Psoas muscle (tissue), 8 donors: Measurements from ENCODE around the gene PIGL. TPM values are rescaled to one million over a fixed set of nuclear protein-coding genes. Genes with fewer than 3 reads are reported as not detected.

ENCODE experiments used
- ATAC-seq, 4 donors: fragments of 200-7000 bp; cut with Tn5 transposase; one replicate each; pipeline ENCODE4 v1.9.1; 2020; ENCODE audit warnings: moderate library complexity in 3 of 4, mild to moderate bottlenecking in 2 of 4
- DNase-seq, 2 donors: peaks; one replicate each; pipeline ENCODE4 v3.0.0-alpha.2; 2020
- H3K27ac ChIP-seq: fragments of 200-600 bp; one replicate; pipeline ENCODE4 v1.8.0; 2022
- H3K27me3 ChIP-seq, 3 donors: fragments of 200-600 bp in 1 of 3; one replicate each; pipeline versions ENCODE4 v1.6.1 to v1.8.0; 2013 to 2022; ENCODE audit warnings: low read length in 2 of 3, mild to moderate bottlenecking in 2 of 3, moderate library complexity in 1 of 3; ENCODE audit not compliant: insufficient read depth in 3 of 3
- H3K36me3 ChIP-seq, 2 donors: fragments of 200-600 bp in 1 of 2; one replicate each; pipeline versions ENCODE4 v1.6.1 to v1.8.0; 2013 to 2022; ENCODE audit warnings: low read depth in 1 of 2, mild to moderate bottlenecking in 1 of 2, moderate library complexity in 1 of 2; ENCODE audit not compliant: insufficient read depth in 1 of 2
- H3K4me1 ChIP-seq: fragments of 200-600 bp; one replicate; pipeline ENCODE4 v1.8.0; 2022
- H3K4me3 ChIP-seq: fragments of 200-600 bp; one replicate; pipeline ENCODE4 v1.8.0; 2022; ENCODE audit warnings: mild to moderate bottlenecking
- H3K9me3 ChIP-seq: fragments of 200-600 bp; one replicate; pipeline ENCODE4 v1.8.0; 2022
- CTCF ChIP-seq: fragments of 200-600 bp; IDR thresholded peaks from one replicate; pipeline ENCODE4 v1.8.0; 2022; ENCODE audit warnings: antibody characterized with exemption
- WGBS, 3 donors: extraction: QIAGEN DNeasy Blood & Tissue Kit; methylation state at CpG; one replicate each; pipeline versions ENCODE4 v1.1.6 to v1.1.7; 2013; 5-methylcytosine and 5-hydroxymethylcytosine counted together
- intact Hi-C, 2 donors: fragments of 100-400 bp; cut with DNase I; formaldehyde crosslinking; loops; one replicate each; pipeline versions ENCODE4 v1.11.0 to v1.14.2; 2022
- polyA plus RNA-seq, 3 donors: library from polyadenylated mRNA; stranded (reverse); fragments of 200-250 nt; gene quantifications; one replicate each; pipeline ENCODE4 v1.2.3, GENCODE V29; 2013
- total RNA-seq, 4 donors: library from RNA; stranded (reverse); fragmentation: NEBNext Ultra II Directional in 2 of 4; extraction: Animal tissue kit (Norgen Biotek cat#: 25700) in 2 of 4; gene quantifications; one replicate each; pipeline versions ENCODE4 v1.2.1 to v1.2.4, GENCODE V29; 2021 to 2023
- donor health status: healthy with polysubstance abuse.
- donor health status: DM: no; HTN: no; CAD: no; lungs with moderate emphysema.
- donor health status: Bipolar disorder and iron deficiency.
- donor health status: healthy.
- donor health status: DM: yes; HTN: yes; CAD: no.
- donor health status: DM: no; HTN: no; CAD: no.
- donor health status: DM: no; HTN: no; CAD: no.
- donor health status: DM: yes; HTN: yes; CAD: no.

Gene PIGL
- total and polyA plus RNA-seq, 7 donors = 3.8 to 13.2 (median 8.3) TPM

DNA sequence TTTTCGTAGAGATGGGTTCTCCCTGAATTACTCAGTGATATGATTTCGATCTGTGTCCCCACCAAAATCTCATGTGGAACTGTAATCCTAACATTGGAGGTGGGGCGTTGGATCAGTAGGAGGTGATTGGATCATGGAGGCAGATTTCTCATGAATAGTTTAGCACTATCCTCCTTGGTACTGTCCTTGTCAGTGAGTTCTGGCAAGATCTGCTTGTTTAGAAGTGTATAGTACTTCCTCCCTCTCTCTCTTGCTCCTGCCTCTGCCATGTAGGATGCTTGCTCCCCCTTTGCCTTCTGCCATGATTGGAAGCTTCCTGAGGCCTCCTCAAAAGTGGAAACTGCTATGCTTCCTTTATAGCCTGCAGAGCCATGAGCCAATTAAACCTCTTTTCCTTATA, 22.9 kb downstream of the PIGL start:
- Histone ChIP-seq H3K27me3 (no peaks in the 10 kb centered on the region), H3K4me3 (no peak overlapping the region), H3K27ac (no peak overlapping the region), H3K4me1 (no peaks in the 10 kb centered on the region), H3K9me3 (no peaks in the 10 kb centered on the region), H3K36me3 (peaks cover 0 to 19% of the 10 kb centered on the region in 2 donors)
- intact Hi-C loops = no loop called here
- no peak for ATAC-seq
- no peak for TF ChIP-seq CTCF
- 96 to 100% (median 97%) methylated on average over 3 of the region's 3 CpGs for WGBS, 3 donors
- no peak for DNase-seq

- H3K36me3 ChIP-seq = peaks cover 0 to 2% of the 10 kb centered on the region in 2 donors
- H3K27ac ChIP-seq = no peak overlapping the region
- DNase-seq = no peak
- H3K4me3 ChIP-seq = no peak overlapping the region
- ATAC-seq = no peak
- no peaks in the 10 kb centered on the region for H3K27me3 ChIP-seq
- H3K9me3 ChIP-seq = no peaks in the 10 kb centered on the region
- TF ChIP-seq CTCF = no peak
- intact Hi-C loops = no loop called here
- no peaks in the 10 kb centered on the region for H3K4me1 ChIP-seq
These were observed 24.9 kb downstream of the PIGL start for GRCh38 chr17:16241906-16242399.

GRCh38 chr17:16243385-16243784, 26.4 kb downstream of the PIGL start:
- Histone ChIP-seq H3K36me3 (no peaks in the 10 kb centered on the region), H3K4me3 (no peak overlapping the region), H3K27ac (no peak overlapping the region), H3K4me1 (no peaks in the 10 kb centered on the region), H3K9me3 (no peaks in the 10 kb centered on the region), H3K27me3 (no peaks in the 10 kb centered on the region)
- intact Hi-C loops = no loop called here
- no peak for DNase-seq
- WGBS, 3 donors = 89 to 90% (median 89%) methylated on average over 5 of the region's 5 CpGs
- no peak for TF ChIP-seq CTCF
- no peak for ATAC-seq

DNA sequence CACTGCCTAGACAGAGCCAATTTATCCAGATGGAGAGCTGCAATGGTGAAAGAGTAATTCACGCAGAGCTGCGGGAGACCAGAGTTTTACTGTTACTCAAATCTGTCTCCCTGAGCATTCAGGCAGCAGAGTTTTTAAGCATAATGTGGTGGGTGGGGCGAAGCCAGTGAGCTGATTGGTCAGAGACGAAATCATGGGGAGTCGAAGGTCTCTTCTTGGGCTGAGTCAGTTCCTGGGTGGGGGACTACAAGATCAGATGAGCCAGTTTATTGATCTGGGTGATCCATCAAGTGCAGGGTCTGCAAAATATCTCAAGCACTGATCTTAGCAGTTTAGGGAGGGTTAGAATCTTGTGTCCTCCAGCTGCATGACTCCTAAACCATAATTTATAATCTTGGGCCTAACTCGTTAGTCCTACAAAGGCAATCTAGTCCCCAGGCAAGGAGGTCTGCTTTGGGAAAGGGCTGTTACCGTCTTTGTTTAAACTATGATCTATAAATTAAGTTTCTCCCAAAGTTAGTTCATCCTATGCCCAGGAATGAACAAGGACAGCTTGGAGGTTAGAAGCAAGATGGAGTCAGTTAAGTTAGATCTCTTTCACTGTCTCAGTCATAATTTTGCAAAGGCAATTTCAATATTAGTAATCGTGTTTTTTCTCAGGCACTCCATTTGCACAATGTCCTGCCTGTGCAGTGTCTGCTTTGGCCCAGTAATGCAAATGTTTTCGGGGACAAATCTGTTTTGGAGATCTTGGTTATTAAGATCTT, 27.0 kb downstream of the PIGL start:
- DNase-seq (no peak), ATAC-seq (no peak)
- intact Hi-C loops = no loop called here
- H3K36me3 ChIP-seq = no peaks in the 10 kb centered on the region
- TF ChIP-seq CTCF = no peak
- no peaks in the 10 kb centered on the region for H3K27me3 ChIP-seq
- no peak overlapping the region for H3K27ac ChIP-seq
- WGBS, 3 donors = 83 to 86% (median 85%) methylated on average over 9 of the region's 9 CpGs
- no peaks in the 10 kb centered on the region for H3K9me3 ChIP-seq
- H3K4me3 ChIP-seq = no peak overlapping the region
- H3K4me1 ChIP-seq = no peaks in the 10 kb centered on the region

DNA sequence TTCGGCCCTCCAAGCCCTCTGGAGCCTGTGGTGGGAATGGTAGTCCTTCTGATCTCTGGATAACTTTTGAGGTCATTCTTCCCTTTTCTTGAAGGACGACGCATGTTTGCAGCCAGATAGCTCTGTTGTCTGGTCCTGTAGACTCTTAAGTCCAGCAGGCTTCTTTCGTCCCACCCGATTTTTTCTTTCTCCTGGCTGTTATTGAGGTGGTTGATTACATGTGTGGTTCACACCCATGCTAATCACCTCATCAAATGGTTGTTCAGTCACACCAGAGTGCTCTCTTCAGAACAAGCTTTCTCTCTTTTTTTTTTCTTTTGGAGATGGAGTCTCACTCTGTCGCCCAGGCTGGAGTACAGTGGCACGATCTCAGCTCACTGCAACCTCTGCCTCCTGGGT, 30.6 kb downstream of the PIGL start:
- Histone ChIP-seq H3K4me3 (no peak overlapping the region), H3K9me3 (no peaks in the 10 kb centered on the region), H3K27ac (no peak overlapping the region), H3K27me3 (no peaks in the 10 kb centered on the region), H3K36me3 (no peaks in the 10 kb centered on the region), H3K4me1 (peaks cover 6% of the 10 kb centered on the region)
- intact Hi-C loops = no loop called here
- ATAC-seq = no peak
- no peak for DNase-seq
- 95 to 98% (median 97%) methylated on average over 7 of the region's 7 CpGs for WGBS, 3 donors
- TF ChIP-seq CTCF = no peak
